ENCODE measurements around the gene CD207.
A peak's percentile ranks its signal among the peaks of the same experiment; 100 is the strongest.
"Not testable (repeated sequence)": the region's sequence is repeated elsewhere in the genome, so short reads cannot be mapped to it uniquely, and the experiment has no call there.

CD207 gene

GRCh38 chr2:70823249-70823648, 12.4 kb downstream of the CD207 start:
- DNase-seq (no peak), ATAC-seq (replicated peaks) (no peak)
- H3K4me1 Mint-ChIP-seq (ENCODE audit: low read depth in 2 of 2): peaks cover 7 to 9% of the 10 kb centered on the region in 2 donors
- H3K36me3 Mint-ChIP-seq (ENCODE audit: insufficient read depth): no peaks in the 10 kb centered on the region
- no peaks in the 10 kb centered on the region for H3K9me3 Mint-ChIP-seq
- peaks cover 0 to 19% of the 10 kb centered on the region in 2 donors for H3K27me3 Mint-ChIP-seq
- H3K4me3 Mint-ChIP-seq: peak overlapping the region in 1 of 2 donors; percentile 41
- H3K27ac Mint-ChIP-seq: no peak overlapping the region

- H3K4me3 Mint-ChIP-seq: peak overlapping the region in 1 of 2 donors; percentile 41
- H3K36me3 Mint-ChIP-seq (ENCODE audit: insufficient read depth): no peaks in the 10 kb centered on the region
- peak overlapping the region in 1 of 2 donors; percentile 59 for H3K27ac Mint-ChIP-seq
- DNase-seq: no peak
- H3K27me3 Mint-ChIP-seq: peaks cover 0 to 22% of the 10 kb centered on the region in 2 donors
- peaks cover 7 to 9% of the 10 kb centered on the region in 2 donors for H3K4me1 Mint-ChIP-seq (ENCODE audit: low read depth in 2 of 2)
- no peak for ATAC-seq (replicated peaks)
- H3K9me3 Mint-ChIP-seq: no peaks in the 10 kb centered on the region
These were observed 12.8 kb downstream of the CD207 start for GRCh38 chr2:70822843-70823242.

- peaks cover 7 to 9% of the 10 kb centered on the region in 2 donors for H3K4me1 Mint-ChIP-seq (ENCODE audit: low read depth in 2 of 2)
- H3K4me3 Mint-ChIP-seq: no peak within 1 kb of the TSS
- H3K27ac Mint-ChIP-seq: no peak within 1 kb of the TSS
- H3K27me3 Mint-ChIP-seq: peaks cover 0 to 31% of the 10 kb centered on the region in 2 donors
- ATAC-seq (replicated peaks) (no peak), DNase-seq (no peak)
- H3K36me3 Mint-ChIP-seq (ENCODE audit: insufficient read depth): no peaks in the 10 kb centered on the region
- no peaks in the 10 kb centered on the region for H3K9me3 Mint-ChIP-seq
These were observed 15.1 kb downstream of the CD207 start, which contains the start of gene CLEC4F for GRCh38 chr2:70820499-70820898. CLEC4F (minus strand) TSS chr2:70820599; CDS start chr2:70820523, 76 bp downstream.

GRCh38 chr2:70817284-70817954, 18.2 kb downstream of the CD207 start:
- H3K27me3 Mint-ChIP-seq: peaks cover 0 to 39% of the 10 kb centered on the region in 2 donors
- ATAC-seq (replicated peaks): no peak
- peaks cover under 1 to 2% of the 10 kb centered on the region in 2 donors for H3K4me1 Mint-ChIP-seq (ENCODE audit: low read depth in 2 of 2)
- H3K4me3 Mint-ChIP-seq: no peak overlapping the region
- no peak overlapping the region for H3K27ac Mint-ChIP-seq
- DNase-seq: no peak
- no peaks in the 10 kb centered on the region for H3K9me3 Mint-ChIP-seq
- H3K36me3 Mint-ChIP-seq (ENCODE audit: insufficient read depth): peaks cover 3% of the 10 kb centered on the region

- DNase-seq (no peak), ATAC-seq (replicated peaks) (no peak)
- Mint-ChIP-seq H3K27ac (no peak overlapping the region), H3K4me1 (ENCODE audit: low read depth in 2 of 2) (no peaks in the 10 kb centered on the region), H3K27me3 (peaks cover 0 to 39% of the 10 kb centered on the region in 2 donors), H3K36me3 (ENCODE audit: insufficient read depth) (peaks cover 3% of the 10 kb centered on the region), H3K9me3 (no peaks in the 10 kb centered on the region), H3K4me3 (no peak overlapping the region)
These were observed 18.9 kb downstream of the CD207 start for GRCh38 chr2:70816726-70817125.

- no peak for DNase-seq
- ATAC-seq (replicated peaks): no peak
- Mint-ChIP-seq H3K4me3 (no peak overlapping the region), H3K4me1 (ENCODE audit: low read depth in 2 of 2) (peaks cover 0 to 2% of the 10 kb centered on the region in 2 donors), H3K27me3 (peaks cover 0 to 25% of the 10 kb centered on the region in 2 donors), H3K36me3 (ENCODE audit: insufficient read depth) (peaks cover 3% of the 10 kb centered on the region), H3K9me3 (no peaks in the 10 kb centered on the region), H3K27ac (no peak overlapping the region)
These were observed 26.3 kb downstream of the CD207 start for GRCh38 chr2:70808983-70809958.

GRCh38 chr2:70807828-70808118, 27.8 kb downstream of the CD207 start:
- H3K27me3 Mint-ChIP-seq: peaks cover 0 to 25% of the 10 kb centered on the region in 2 donors
- peaks cover 3% of the 10 kb centered on the region for H3K36me3 Mint-ChIP-seq (ENCODE audit: insufficient read depth)
- no peak for ATAC-seq (replicated peaks)

GRCh38 chr2:70807102-70807827, 28.4 kb downstream of the CD207 start:
- Mint-ChIP-seq H3K9me3 (no peaks in the 10 kb centered on the region), H3K4me3 (no peak overlapping the region), H3K27ac (no peak overlapping the region), H3K27me3 (peaks cover 0 to 25% of the 10 kb centered on the region in 2 donors), H3K36me3 (ENCODE audit: insufficient read depth) (peaks cover 3% of the 10 kb centered on the region), H3K4me1 (ENCODE audit: low read depth in 2 of 2) (peaks cover 0 to 2% of the 10 kb centered on the region in 2 donors)
- ATAC-seq (replicated peaks) (no peak), DNase-seq (no peak)

More at GRCh38 chr2:70807828-70808118, 27.8 kb downstream of the CD207 start:
- DNase-seq: no peak
- Mint-ChIP-seq H3K4me3 (no peak overlapping the region), H3K9me3 (no peaks in the 10 kb centered on the region), H3K4me1 (ENCODE audit: low read depth in 2 of 2) (peaks cover 0 to 2% of the 10 kb centered on the region in 2 donors), H3K27ac (no peak overlapping the region)

- no peak for ATAC-seq (replicated peaks)
- H3K4me1 Mint-ChIP-seq (ENCODE audit: low read depth in 2 of 2): peaks cover 0 to 2% of the 10 kb centered on the region in 2 donors
- no peak for DNase-seq
- peaks cover 0 to 29% of the 10 kb centered on the region in 2 donors for H3K27me3 Mint-ChIP-seq
- H3K9me3 Mint-ChIP-seq: no peaks in the 10 kb centered on the region
- no peak overlapping the region for H3K4me3 Mint-ChIP-seq
- H3K36me3 Mint-ChIP-seq (ENCODE audit: insufficient read depth): peaks cover 3% of the 10 kb centered on the region
- H3K27ac Mint-ChIP-seq: no peak overlapping the region
These were observed 29.0 kb downstream of the CD207 start for GRCh38 chr2:70806620-70807019.

- DNase-seq (no peak), ATAC-seq (replicated peaks) (no peak)
- Mint-ChIP-seq H3K4me1 (ENCODE audit: low read depth in 2 of 2) (peaks cover 0 to 2% of the 10 kb centered on the region in 2 donors), H3K27ac (no peak overlapping the region), H3K36me3 (ENCODE audit: insufficient read depth) (peaks cover 3% of the 10 kb centered on the region), H3K9me3 (no peaks in the 10 kb centered on the region), H3K4me3 (no peak overlapping the region), H3K27me3 (peaks cover 0 to 35% of the 10 kb centered on the region in 2 donors)
These were observed 29.6 kb downstream of the CD207 start for GRCh38 chr2:70806013-70806412.

GRCh38 chr2:70801607-70802263, 33.9 kb downstream of the CD207 start:
- Mint-ChIP-seq H3K4me1 (ENCODE audit: low read depth in 2 of 2) (peaks cover 0 to 4% of the 10 kb centered on the region in 2 donors), H3K9me3 (peaks cover 5 to 8% of the 10 kb centered on the region in 2 donors), H3K27ac (no peak overlapping the region), H3K27me3 (peaks cover 0 to 57% of the 10 kb centered on the region in 2 donors), H3K36me3 (ENCODE audit: insufficient read depth) (peaks cover 3% of the 10 kb centered on the region), H3K4me3 (no peak overlapping the region)
- DNase-seq (no peak), ATAC-seq (replicated peaks) (no peak)

- Mint-ChIP-seq H3K4me3 (no peak overlapping the region), H3K9me3 (peaks cover 5 to 8% of the 10 kb centered on the region in 2 donors), H3K27me3 (peaks cover 0 to 55% of the 10 kb centered on the region in 2 donors), H3K4me1 (ENCODE audit: low read depth in 2 of 2) (peaks cover 0 to 2% of the 10 kb centered on the region in 2 donors), H3K36me3 (ENCODE audit: insufficient read depth) (no peaks in the 10 kb centered on the region), H3K27ac (no peak overlapping the region)
- no peak for ATAC-seq (replicated peaks)
- DNase-seq: no peak
These were observed 35.9 kb downstream of the CD207 start for GRCh38 chr2:70799706-70800105.

- not testable (repeated sequence) for H3K27ac Mint-ChIP-seq; H3K4me1 Mint-ChIP-seq (ENCODE audit: low read depth in 2 of 2); H3K9me3 Mint-ChIP-seq; H3K4me3 Mint-ChIP-seq; ATAC-seq (replicated peaks); DNase-seq; H3K36me3 Mint-ChIP-seq (ENCODE audit: insufficient read depth)
- peaks cover 6 to 70% of the 10 kb centered on the region in 2 donors for H3K27me3 Mint-ChIP-seq
These were observed 37.6 kb downstream of the CD207 start for GRCh38 chr2:70797996-70798395.

Measured in effector memory CD8-positive, alpha-beta T cell (primary cell).